Neural progenitor cell (in vitro differentiated cells): ENCODE measurements around the gene GCG.

ENCODE experiments used
- CTCF ChIP-seq: fragments of 200-600 bp; sonication (generic); IDR thresholded peaks from 2 replicates; pipeline ENCODE4 v1.5.1; 2017; ENCODE audit warnings: antibody characterized with exemption, mild to moderate bottlenecking
- EZH2phosphoT487 ChIP-seq: fragments of 200-600 bp; sonication (generic); IDR thresholded peaks from 2 replicates; pipeline ENCODE4 v1.6.1; 2017; ENCODE audit warnings: antibody characterized with exemption

GRCh38 chr2:162159446-162159845 is 7.4 kb upstream of the GCG start:
- TF ChIP-seq CTCF = no peak
- TF ChIP-seq EZH2phosphoT487 = no peak
